CD1c-positive myeloid dendritic cell (primary cell): ENCODE data around the gene FAM216A.
"Not testable (repeated sequence)": the region's sequence is repeated elsewhere in the genome, so short reads cannot be mapped to it uniquely, and the experiment has no call there.

Experiments used
- DNase-seq: peaks from one replicate; pipeline ENCODE4 v3.0.0-alpha.2; 2016; ENCODE audit errors: extremely low spot score

Gene FAM216A

GRCh38 chr12:110501399-110501751 is 32.7 kb downstream of the FAM216A start:
- peak; percentile 64 for DNase-seq

DNA sequence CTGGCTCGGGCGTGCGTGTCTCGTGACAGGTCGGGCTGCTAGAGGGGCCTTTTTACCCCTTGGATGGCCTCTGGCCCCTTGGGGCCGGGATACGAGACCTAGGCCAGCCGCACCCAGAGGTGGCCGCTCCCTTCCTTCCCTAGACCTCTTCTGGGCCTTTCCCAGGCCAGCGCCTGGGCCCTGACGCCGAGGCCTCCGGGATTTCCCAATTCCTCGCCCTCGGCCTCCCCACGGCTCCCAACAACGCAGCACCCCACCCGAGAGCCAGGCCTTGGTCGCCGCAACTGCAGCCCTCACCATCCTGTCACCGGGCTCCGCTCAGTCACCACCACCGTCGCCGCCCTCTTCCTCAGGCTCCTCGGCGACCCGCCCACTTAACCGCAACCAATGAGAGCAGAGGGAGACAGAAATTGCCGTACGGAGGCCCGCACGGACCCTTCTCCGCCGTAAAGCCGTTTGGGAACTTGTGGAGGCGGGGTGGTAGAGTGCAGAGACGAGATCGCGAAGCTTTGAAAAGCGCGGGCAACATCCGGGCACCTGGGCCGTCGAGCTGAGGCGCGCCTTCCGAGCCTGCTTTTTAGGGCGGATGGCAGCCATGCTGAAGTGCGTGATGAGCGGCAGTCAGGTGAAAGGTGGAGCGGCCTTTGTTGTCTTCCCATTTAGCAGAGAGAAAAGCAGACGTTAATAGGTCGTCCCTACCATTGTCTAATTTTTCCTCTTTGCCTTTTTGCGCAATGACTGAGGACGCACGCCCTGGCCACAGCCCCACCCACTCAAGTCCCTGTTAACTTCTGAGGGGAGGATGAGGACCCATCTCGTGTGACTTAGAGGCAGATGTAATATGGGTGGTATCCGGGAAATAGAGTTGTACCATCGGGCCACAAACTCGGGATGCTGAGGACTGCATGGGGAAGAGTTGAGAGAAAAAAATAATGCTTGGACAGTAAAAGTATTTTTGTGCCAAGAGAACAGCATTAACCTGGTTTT is 33.4 kb downstream of the FAM216A start, which contains the start of the genes RAD9B and VPS29:
RAD9B (plus strand) TSS at position 580 of the 987 bp plus-strand sequence; CDS start at position 587, 7 bp downstream.
VPS29 (minus strand) TSS at position 360 of the 987 bp plus-strand sequence; CDS start at position 300, 60 bp downstream.
- peak; percentile 99 for DNase-seq

DNA sequence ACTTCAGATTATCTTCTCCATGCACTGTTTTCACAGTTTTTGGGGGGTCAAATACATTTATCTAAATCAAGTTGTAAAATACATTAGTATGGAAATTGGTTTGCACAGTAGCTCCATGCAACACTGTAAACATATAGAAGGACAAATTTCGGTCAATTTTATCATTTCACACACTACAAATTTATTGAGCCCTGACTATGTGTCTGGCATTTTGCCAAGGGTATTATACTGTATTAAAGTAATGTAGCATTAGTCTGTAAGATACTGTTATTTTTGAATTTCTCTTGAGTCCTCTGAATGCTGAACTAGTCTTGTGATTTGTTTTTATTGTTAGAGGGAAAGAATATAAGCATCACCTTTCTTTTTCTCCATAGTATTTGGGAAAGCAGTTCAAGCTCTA is 34.8 kb downstream of the FAM216A start:
- DNase-seq: no peak

DNA sequence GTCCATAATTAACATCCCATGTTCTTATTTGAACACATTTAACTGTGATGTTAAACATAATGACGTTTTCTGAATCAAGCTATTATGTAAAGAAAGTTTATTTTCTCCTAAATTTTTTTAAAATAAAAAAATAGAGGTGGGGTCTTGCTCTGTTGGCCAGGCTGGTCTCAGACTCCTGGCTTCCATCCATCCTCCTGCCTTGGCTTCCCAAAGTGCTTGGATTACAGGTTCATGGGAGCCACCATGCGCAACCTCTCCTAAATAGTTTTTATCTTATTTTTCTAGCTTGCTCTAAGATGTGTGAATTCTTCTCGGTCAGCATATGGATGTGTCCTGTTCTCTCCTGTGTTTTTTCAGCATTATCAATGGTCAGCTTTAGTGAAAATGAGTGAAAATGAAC is 36.7 kb downstream of the FAM216A start:
- DNase-seq: no peak

- DNase-seq: no peak
These were observed 39.5 kb downstream of the FAM216A start for GRCh38 chr12:110508071-110508586.

- DNase-seq: no peak
These were observed 45.2 kb downstream of the FAM216A start for GRCh38 chr12:110513842-110514241.

DNA sequence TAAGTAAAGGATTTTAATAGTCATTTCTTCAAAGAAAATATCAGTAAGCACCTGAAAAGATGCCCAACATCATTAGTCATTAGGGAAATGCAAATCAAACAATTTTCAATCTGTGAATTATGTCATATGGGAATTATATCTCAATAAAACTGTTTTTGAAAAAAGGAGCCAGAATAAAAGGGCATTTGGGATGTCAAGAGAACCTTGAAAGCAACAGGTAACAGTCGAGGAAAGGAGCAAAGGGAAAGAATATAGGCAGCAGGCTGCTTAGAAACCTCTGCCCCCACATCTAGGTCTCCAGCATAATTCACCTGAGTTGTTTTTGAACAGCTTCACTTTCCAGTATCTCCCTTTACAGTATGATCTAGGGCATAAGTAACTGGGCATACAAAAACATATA is 45.7 kb downstream of the FAM216A start:
- no peak for DNase-seq

DNA sequence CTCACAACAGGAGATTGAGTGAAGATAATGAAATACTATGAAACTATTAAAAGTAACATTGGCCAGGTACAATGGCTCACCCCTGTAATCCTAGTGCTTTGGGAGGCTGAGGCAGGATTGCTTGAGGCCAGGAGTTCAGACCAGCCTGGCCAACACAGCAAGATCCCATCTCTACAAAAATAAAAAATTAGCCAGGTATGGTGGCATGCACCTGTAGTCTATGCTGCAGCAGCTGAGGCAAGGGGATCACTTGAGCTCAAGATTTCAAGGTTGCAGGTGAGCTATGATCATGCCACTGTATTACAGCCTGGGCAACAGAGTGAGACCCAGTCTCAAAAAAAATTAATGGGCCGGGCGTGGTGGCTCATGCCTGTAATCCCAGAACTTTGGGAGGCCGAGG is 48.4 kb downstream of the FAM216A start:
- DNase-seq: no peak

DNA sequence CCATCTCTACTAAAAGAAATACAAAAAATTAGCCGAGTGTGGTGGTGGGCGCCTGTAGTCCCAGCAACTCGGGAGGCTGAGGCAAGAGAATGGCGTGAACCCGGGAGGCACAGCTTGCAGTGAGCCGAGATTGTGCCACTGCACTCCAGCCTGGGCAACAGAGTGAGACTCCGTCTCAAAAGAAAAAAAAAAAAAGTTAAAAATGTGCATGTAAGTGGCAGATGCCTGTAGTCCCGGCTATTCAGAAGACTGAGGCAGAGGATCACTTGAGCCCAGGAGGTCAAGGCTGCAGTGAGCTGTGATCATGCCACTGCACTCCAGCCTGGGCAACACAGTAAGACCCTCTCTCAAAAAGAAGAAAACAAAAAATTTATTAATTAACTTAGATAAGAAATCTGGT is 49.4 kb downstream of the FAM216A start:
- not testable (repeated sequence) for DNase-seq

DNA sequence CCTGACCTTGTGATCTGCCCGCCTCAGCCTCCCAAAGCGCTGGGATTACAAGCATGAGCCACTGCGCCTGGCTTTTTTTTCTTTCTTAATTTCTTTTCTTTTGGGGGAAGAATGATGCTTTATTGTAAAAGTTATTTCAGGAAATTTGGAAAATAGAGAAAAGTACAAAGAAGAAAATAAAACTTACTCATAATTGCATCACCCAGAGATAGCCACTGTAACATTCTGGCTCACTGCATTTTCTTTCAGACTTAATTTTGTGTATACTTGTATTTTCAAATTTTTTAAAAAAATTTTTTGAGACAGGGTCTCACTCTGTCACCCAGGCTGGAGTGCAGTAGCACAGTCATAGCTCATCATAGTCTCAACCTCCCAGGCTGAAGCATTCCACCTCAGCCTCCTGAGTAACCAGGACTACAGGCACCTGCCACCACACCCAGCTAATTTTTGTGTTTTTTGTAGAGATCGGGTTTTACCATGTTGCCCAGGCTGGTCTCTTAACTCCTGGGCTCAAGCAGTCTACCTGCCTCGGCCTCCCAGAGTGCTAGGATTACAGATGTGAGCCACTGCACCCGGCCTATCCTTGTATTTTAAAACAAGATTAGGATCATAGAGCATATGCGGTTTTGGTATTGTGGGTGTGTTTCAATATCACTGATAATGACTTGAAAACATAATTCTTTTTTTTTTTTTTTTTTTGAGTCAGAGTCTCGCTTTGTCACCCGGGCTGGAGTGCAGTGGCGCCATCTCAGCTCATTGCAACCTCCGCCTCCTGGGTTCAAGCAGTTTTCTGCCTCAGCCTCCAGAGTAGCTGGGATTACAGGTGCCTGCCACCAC is 52.4 kb downstream of the FAM216A start:
- DNase-seq: not testable (repeated sequence)

DNA sequence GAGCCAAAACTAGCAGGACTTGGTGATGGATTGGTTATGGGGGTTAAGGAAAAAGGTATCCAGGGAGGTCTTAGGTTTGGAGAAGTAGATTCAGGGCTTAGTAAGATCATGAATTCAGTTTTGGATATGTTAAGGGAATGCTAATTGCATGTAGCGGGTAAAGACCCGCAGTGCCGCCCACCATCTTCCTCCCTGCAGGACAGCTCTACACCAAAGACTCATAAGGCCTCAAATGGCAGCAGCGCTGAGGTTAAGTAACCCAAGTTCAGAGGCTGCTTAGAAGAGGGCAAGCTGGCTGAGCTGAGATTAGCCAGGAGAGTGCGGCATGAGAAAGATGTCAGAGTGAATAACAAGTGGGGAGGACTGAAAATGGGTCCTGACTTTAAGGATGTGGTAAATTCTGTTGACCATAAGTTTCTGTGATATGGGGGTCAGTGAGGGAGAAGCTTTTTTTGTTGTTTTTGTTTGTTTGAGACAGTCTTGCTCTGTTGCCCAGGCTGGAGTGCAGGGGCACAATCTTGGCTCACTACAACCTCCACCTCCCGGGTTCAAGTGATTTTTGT is 59.7 kb downstream of the FAM216A start:
- DNase-seq: no peak

- DNase-seq: no peak
These were observed 61.9 kb downstream of the FAM216A start for GRCh38 chr12:110530511-110530910.

- no peak for DNase-seq
These were observed 63.2 kb downstream of the FAM216A start for GRCh38 chr12:110531741-110532333.

DNA sequence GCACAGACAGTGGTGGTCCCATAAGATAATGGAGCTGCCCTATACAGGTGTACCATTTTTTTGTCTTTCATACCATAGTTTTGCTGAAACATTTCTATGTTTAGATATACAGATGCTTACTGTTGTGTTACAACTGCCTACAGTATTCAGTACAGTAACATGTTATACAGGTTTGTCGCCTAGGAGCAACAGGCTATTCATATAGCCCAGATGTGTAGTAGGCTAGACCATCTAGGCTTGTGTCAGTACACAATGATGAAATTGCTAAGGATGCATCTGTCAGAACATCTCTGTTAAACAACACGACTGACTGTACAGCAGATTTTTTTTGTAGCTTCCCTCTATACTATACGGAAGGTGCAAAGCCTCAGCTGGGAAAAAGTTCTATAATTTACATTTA is 64.0 kb downstream of the FAM216A start:
- no peak for DNase-seq

- no peak for DNase-seq
These were observed 65.0 kb downstream of the FAM216A start for GRCh38 chr12:110533607-110534006.

GRCh38 chr12:110534811-110535210 is 66.2 kb downstream of the FAM216A start:
- no peak for DNase-seq

DNA sequence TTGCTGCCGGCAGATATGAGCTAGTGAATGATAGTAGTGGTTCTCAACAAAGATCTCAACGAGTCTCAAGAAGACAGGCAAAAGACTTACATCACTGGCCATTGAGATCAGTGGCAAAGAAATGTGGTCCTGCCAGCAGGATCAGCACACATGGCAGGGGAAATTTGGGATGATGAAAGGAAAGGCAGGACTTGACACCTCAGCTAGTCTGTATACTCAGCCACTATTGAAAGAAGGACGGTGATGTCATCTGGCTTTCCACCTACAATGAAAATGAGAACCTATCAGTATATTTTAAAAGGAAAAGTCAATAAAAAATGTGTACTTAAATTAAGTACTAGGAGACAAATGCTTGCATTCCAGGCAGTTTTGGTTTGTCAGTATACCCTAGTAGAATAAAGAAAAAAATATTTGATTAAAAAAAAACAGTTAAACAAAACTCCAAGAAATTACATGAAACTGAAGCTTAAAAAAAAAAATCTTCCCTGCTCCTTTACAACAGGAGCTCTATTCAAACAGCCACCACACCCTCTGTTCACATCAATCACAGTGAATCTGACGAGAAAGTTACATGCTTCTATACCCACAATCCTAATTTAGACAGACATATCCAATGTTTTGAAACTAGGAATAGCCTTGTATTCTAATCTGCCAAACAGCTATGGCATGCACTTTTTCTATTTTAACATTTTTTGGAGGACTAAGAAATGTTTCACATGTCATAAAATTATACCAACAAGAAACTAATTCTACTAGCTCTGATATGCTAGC is 68.4 kb downstream of the FAM216A start:
- DNase-seq: no peak

- no peak for DNase-seq
These were observed 69.2 kb downstream of the FAM216A start for GRCh38 chr12:110537605-110538409.

DNA sequence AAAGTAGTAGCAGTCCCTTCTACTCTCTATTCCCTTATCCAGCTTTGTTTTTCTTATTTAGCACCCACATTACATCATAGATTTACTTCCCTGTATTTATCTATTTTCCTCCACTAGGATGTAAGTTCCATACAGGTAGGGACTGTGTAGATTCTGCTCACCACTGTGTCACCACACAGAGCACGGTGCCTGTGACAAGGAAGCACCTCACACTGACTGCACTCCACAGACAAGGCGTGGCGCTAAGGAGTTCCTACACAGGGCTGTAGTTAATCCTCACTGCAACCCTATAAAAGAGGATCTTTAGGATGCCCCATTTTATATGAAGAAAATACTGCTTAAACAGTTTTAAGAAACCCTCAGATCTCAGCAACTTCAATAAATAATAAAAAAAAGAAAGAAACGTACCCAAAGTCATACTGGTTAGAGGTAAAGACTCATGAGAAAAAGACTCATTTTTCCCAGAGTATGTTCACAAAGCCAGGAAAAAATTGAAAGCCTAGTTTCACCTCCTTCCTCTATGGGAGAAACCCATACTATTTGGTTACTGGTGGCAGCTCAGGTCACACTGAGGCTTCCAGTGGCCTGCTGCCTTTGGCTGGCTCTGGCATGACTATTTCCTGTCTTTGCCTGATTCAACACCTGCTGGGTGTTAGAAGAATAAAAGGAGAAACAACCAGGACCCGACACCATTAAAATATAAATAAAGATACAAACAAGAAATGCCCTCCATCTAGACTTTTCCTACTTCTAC is 70.4 kb downstream of the FAM216A start:
- DNase-seq: no peak
